ENCODE results near the gene EXOC3.
"Not testable (repeated sequence)": the region's sequence is repeated elsewhere in the genome, so short reads cannot be mapped to it uniquely, and the experiment has no call there.

Gene EXOC3

GRCh38 chr5:442335-443238 lies at the start of gene EXOC3:
TSS of gene EXOC3 (plus strand) at chr5:443176. CDS start at chr5:446206, 3,030 bp downstream.
- in situ Hi-C loops (cut with MboI; ENCODE audit: low sequenced_read_pairs), result no loop called here

DNA sequence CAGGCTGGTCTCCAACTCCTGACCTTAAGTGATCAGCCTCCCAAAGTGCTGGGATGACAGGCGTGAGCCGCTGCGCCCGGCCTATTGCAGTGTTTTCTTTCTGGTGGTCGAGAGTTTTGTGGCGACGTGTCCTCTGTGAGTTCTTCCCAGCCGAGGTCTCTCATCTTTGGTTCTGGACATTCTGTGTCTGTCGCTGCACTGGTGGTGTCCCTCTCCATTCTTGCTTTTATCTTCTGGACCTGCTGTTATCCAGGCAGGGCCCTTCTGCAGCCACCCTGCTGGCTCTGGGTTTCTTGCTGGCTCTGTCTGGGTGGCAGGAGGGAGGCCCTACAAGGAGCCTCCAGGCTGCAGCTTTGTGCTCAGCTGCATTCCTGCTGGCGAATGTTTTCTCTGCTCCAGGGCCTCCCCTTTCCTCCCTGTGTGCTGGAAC lies 49.1 kb upstream of the EXOC3 start:
- in situ Hi-C loops (cut with MboI; ENCODE audit: low sequenced_read_pairs), result no loop called here

DNA sequence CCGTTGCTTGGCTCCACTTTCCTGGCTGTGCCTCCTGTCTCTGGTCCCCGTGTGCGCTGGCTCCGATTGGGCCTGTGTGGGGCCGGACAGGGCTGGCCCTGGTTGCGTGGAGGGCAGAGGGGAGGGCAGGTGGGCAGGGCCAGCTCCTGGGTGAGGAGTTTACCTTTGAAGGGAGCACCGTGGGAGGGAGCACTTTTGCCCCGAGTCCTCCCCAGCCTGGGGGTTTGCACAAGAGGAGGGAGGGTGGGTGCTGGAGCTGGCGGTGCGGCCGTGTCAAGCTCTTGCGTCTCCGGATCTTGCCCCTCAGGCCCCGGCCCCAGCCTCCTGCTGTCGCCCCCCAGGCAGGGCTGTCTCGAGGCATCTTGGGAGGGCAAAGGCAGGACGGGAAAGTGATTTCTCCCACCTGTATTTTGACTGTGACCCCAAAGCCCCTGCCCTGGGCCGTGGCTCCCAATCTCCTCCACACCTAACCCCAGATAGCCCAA lies 48.3 kb upstream of the EXOC3 start:
- in situ Hi-C loops (cut with MboI; ENCODE audit: low sequenced_read_pairs), result no loop called here

DNA sequence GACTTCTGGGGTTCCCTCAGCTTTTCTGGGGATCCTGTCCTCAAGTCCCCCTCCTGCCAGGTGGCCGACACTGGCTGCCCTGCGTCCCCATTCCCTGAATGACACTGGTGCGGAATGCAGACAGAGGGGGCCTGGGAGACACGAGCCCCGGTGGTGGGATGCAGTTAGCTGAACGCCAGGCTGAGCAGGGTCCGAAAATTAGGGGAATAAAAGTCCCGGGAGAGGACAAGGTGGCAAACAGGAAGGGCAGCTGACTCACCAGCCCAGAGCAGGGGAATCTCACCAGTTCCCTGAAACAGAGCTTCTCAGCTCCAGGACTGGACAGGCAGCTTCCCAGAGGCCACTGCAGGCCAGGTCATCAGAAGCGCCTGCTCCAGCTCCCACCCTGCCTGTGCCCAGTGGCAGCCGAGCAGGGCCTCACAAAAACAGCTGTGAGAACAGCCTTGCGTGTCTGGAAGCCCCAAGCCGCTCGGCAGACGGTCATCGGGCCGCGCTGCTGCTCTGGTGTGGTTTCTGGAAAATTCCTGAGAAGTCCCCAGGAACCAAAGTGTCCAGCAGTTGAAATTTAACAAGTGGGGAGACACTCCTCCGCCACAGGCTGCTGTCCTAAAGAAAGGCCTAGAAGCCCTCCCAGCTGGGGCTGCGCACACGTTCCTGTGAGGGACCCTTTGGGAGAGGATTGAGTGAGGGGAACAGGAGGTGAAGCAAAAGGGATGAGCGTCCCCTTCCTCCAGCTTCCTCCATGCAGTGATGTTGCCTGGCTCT lies 47.6 kb upstream of the EXOC3 start:
- in situ Hi-C loops (cut with MboI; ENCODE audit: low sequenced_read_pairs), result no loop called here

- in situ Hi-C loops (cut with MboI; ENCODE audit: low sequenced_read_pairs), result no loop called here
Observed at GRCh38 chr5:395921-396530, 47.0 kb upstream of the EXOC3 start.

GRCh38 chr5:396531-396961 lies 46.4 kb upstream of the EXOC3 start:
- in situ Hi-C loops (cut with MboI; ENCODE audit: low sequenced_read_pairs), result no loop called here

DNA sequence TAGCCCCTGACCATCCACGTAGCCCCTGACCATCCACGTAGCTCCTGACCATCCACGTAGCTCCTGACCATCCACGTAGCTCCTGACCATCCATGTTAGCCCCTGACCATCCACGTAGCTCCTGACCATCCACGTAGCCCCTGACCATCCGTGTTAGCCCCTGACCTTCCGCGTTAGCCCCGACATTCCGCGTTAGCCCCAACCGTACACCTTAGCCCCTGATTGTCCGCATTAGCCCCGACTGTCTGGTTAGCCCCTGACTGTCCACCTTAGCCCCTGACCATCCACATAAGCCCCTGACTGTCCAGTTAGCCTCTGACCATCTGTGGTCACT lies 44.9 kb upstream of the EXOC3 start:
- in situ Hi-C loops (cut with MboI; ENCODE audit: low sequenced_read_pairs), result not testable (repeated sequence)

DNA sequence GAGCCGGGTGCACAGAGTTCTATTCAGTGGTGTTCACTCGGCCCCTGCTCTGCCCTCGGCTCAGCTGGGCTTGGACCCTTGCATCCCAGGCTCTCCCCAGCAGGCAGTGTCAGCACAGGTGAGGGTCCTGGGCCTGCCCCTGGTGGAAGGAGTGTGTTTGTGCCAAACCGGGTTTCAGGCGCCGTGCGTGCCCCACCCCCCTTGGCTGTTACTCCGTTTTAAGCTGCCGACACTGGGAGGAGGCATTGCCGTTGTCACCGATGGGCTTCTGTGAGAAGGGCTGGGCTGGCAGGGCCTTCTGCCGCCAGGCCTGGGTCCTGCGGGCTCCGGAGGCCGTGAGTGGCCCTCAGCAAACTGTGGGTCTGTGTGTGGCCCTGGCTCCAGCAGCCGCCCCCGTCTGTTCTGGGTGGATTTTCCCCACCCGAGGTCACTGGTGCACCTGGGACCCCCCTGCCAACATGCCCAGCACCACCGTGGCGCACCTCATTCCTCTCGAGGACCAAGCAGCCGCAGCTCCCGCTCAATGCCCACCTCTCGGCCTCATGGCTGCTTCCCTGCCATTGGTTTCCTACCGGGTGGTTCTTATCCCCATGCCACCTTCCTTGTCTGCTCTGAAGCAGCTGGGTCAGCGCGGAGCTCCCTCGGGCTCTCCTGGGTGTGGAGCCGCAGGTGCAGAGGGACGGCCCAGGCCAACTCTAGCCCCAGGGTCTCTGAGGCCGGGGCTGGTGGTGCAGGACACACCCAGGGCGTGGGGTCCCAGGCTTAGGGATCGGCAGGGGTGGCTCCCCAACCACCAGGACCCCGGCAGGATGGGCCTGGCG lies 44.3 kb upstream of the EXOC3 start:
- in situ Hi-C loops (cut with MboI; ENCODE audit: low sequenced_read_pairs), result no loop called here

GRCh38 chr5:399296-400281 lies 43.4 kb upstream of the EXOC3 start:
- in situ Hi-C loops (cut with MboI; ENCODE audit: low sequenced_read_pairs), result no loop called here

DNA sequence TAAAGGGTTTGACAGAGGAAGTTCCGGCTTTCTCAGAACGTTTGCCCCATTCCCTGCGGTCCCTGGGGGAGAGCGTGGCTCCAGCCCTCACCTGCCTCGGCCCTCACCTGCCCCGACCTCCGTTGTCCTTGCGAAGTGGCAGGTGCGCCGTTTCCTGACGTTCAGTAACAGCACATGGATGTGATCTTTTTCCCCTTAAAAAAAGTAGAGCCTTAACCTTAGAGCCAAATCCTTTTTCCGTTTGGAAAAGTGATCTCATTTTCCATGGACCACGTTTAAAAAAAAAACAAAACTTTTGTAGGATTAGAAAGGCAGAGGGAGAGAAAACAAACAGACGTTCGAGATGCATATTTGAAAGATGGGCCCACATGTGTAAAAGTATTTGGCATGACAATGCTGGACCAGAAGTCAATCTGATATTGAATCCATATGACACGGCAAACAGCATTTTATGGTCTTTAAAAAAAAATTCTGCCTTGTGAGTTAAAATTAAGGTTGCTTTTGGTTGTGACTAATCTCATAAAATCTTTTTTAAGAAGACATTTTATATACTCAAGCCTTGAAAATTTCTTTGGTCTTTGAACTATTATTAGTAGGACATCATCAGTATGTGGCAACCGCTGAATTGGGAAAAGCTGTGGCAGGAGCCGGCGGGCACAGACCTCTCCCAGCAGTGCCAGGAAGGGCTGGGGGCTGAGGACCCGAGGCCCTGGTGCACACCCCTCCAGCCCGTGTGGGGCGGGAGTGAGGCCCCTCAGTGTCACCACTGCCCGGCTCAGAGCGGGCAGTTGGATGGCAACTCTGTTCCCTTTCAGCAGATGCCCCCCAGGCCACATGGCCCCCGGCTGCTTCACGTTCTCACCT lies 42.5 kb upstream of the EXOC3 start:
- in situ Hi-C loops (cut with MboI; ENCODE audit: low sequenced_read_pairs), result no loop called here

- in situ Hi-C loops (cut with MboI; ENCODE audit: low sequenced_read_pairs), result no loop called here
Observed at GRCh38 chr5:401146-402034, 41.6 kb upstream of the EXOC3 start.

GRCh38 chr5:402219-402614 lies 40.8 kb upstream of the EXOC3 start:
- in situ Hi-C loops (cut with MboI; ENCODE audit: low sequenced_read_pairs), result not testable (repeated sequence)

DNA sequence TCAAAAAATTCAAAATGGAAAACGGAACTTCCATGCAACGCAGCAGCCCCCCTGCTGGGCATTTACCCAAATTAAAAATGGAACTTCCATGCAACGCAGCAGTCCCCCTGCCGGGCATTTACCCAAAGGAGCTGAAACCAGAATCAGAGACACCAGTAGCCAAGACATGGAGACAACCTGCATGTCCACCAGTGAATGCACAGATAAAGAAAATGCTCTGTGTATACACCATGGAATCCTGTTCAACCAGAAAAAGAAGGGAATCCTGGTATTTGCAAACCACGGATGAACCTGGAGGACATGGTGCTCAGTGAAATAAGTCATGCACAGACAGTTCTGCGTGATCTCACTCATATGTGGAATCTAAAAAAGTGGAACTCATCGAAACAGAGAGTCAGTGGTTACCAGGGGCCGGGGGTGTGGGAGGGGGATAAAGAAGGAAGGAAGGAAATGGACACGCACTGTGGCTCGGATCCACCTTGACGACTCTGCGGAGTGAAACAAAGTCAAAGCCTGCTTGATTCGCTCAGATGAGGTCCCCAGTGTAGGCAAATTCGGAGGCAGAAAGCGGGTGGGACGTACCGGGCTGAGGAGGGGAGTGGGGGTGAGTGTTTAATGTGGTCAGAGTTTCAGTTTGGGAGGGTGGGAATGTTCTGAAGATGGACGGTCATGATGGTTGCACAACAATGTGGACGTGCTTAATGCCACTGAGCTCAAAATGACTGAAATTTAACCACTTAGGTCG lies 40.2 kb upstream of the EXOC3 start:
- in situ Hi-C loops (cut with MboI; ENCODE audit: low sequenced_read_pairs), result no loop called here

- in situ Hi-C loops (cut with MboI; ENCODE audit: low sequenced_read_pairs), result no loop called here
Observed at GRCh38 chr5:403995-404394, 39.0 kb upstream of the EXOC3 start.

DNA sequence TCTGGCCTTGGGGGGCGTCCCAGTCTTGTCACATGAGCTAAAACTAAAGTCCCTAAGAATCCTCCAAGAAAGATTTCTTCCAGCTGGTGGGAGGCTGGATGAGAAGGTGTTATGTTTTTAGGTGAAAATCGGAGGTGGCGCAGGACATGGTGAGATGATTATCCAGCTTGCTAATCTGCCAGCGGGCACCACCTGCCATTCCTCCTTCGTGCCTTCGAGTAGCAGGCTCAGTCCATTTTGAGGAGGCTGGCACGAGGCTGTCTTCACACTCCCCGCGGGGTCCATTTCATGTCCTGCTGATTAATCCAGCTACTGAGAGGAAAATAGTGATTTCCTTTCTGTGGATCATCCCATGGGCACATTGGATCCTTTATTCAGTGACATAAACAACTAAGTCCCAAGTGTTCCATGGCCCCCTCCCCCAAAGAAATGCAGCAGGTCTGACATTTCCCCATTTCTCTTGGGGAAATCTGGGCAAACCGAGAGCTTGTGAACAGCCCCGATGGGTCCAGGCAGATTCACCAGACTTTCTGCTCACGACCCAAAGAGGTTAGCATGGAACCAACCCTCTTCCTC lies 38.2 kb upstream of the EXOC3 start:
- in situ Hi-C loops (cut with MboI; ENCODE audit: low sequenced_read_pairs), result no loop called here

GRCh38 chr5:405421-405820 lies 37.6 kb upstream of the EXOC3 start:
- in situ Hi-C loops (cut with MboI; ENCODE audit: low sequenced_read_pairs), result no loop called here

Measured in HL-60/S4 treated with phorbol 12-myristate 13-acetate at 8.2 ng/mL for 4 days and 3 days (cell line).